GM12892 (cell line): ENCODE measurements around the gene ADGRD2.

Experiments used
- POLR2A ChIP-seq: IDR thresholded peaks from 2 replicates; pipeline ENCODE4 v1.6.1; 2011; ENCODE audit warnings: low read depth, low read length, control low read depth
- TAF1 ChIP-seq: IDR thresholded peaks from 2 replicates; pipeline ENCODE4 v1.6.1; 2011; ENCODE audit warnings: low read depth, mild to moderate bottlenecking, control low read depth, low read length, borderline replicate concordance

DNA sequence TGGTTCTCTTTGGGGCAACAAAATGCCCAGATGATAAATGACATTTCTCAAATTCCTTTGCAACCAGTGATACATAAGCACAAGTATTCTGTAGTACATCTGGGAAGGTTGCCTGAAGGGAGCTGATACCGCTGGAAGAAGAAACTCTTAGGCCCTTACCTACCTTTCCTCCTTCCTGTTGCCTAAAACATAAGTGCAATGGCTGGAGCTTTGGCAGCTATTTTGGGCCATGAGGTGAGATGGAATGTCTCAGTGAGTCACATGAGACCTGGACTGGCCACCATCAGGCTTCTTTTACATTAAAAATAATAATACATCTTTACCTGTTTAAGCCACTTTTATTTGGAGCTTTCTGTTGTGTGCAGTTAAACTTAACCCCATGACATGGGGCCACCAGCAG is 11.2 kb upstream of the ADGRD2 start:
- TF ChIP-seq POLR2A (no peak), TAF1 (no peak)
